ENCODE measurements around the gene ATP8A2. TPM values are rescaled to one million over a fixed set of nuclear protein-coding genes. Genes with fewer than 3 reads are reported as not detected.

ATP8A2 gene
- total RNA-seq, 1 experiment from 2014 or later: not detected

DNA sequence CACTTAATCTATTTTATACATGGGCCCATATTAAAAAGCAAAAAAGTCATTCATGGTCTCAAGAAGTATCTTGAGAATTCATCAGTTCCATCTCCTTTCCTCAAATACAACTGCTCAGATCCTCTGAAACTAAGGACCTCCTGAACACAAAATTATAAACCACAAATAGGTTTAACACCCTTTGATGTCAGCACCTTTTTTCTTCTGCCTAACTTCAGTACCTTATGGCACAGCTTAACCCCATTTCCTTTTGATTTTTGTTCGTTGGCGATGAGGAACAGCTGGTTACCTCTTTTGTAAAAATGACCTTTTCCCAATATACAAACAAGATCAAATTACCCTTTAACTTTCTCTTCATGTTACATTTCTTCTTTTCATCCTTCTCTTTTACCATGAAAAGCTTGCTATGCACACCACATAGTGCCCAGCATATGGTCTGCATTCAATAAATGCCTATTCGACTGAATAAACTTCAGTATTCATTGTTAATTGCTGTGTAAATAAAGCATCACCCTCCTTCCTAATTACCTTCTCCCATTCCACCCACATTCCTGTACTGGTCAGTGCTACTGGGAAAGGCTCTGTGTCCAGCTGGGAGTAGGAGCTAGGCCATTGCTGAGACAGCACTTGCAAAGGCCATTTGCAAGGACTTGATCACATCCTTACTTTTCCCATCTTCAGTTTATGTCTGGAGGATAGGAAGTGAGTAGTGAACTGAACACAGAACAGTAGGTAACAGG lies 362.1 kb downstream of the ATP8A2 start:
- intact Hi-C loops (cut with micrococcal nuclease; ENCODE audit: unreplicated experiment): no loop called here
- TF ChIP-seq, protein P1, sequence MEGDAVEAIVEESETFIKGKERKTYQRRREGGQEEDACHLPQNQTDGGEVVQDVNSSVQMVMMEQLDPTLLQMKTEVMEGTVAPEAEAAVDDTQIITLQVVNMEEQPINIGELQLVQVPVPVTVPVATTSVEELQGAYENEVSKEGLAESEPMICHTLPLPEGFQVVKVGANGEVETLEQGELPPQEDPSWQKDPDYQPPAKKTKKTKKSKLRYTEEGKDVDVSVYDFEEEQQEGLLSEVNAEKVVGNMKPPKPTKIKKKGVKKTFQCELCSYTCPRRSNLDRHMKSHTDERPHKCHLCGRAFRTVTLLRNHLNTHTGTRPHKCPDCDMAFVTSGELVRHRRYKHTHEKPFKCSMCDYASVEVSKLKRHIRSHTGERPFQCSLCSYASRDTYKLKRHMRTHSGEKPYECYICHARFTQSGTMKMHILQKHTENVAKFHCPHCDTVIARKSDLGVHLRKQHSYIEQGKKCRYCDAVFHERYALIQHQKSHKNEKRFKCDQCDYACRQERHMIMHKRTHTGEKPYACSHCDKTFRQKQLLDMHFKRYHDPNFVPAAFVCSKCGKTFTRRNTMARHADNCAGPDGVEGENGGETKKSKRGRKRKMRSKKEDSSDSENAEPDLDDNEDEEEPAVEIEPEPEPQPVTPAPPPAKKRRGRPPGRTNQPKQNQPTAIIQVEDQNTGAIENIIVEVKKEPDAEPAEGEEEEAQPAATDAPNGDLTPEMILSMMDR (conservative IDR thresholded peaks at IDR 0.05): no peak
- TF ChIP-seq EZH2 (IDR thresholded peaks at IDR 0.05; ENCODE audit: low read depth): no peak
- ChIA-PET POLR2A (ENCODE audit: unreplicated experiment) (no interaction called here), CTCF (no interaction called here)
- no peak overlapping the region for H3K4me2 ChIP-seq
- peaks cover 23% of the 10 kb centered on the region for H3K27me3 ChIP-seq (ENCODE audit: insufficient read depth, low read depth)
- no peaks in the 10 kb centered on the region for H3K9me2 ChIP-seq (ENCODE audit: insufficient read depth)
- no peaks in the 10 kb centered on the region for H4K20me1 ChIP-seq (ENCODE audit: insufficient read depth)
- H3K79me2 ChIP-seq (ENCODE audit: low read depth): no peaks in the 10 kb centered on the region
- H3K4me1 ChIP-seq (replicated peaks; ENCODE audit: insufficient read depth): no peaks in the 10 kb centered on the region
- no peaks in the 10 kb centered on the region for H3F3A ChIP-seq (ENCODE audit: insufficient read depth, low read depth)
- no peaks in the 10 kb centered on the region for H3K9me3 ChIP-seq (ENCODE audit: insufficient read depth, low read depth)
- no peak overlapping the region for H3K27ac ChIP-seq
- no peak for DNase-seq
- no peaks in the 10 kb centered on the region for H3K36me3 ChIP-seq (ENCODE audit: low read depth)
- BruUV-seq (replicated peaks): no TSS peak
- H3K4me3 ChIP-seq: no peak overlapping the region
- no peak overlapping the region for H2AFZ ChIP-seq

GRCh38 chr13:25738342-25739196 lies 366.8 kb downstream of the ATP8A2 start:
- Histone ChIP-seq H3K4me1 (replicated peaks; ENCODE audit: insufficient read depth) (no peaks in the 10 kb centered on the region), H3K36me3 (ENCODE audit: low read depth) (no peaks in the 10 kb centered on the region), H4K20me1 (ENCODE audit: insufficient read depth) (no peaks in the 10 kb centered on the region), H2AFZ (no peak overlapping the region), H3K9me3 (ENCODE audit: insufficient read depth, low read depth) (no peaks in the 10 kb centered on the region), H3K27ac (no peak overlapping the region), H3K9me2 (ENCODE audit: insufficient read depth) (no peaks in the 10 kb centered on the region), H3K4me3 (no peak overlapping the region), H3F3A (ENCODE audit: insufficient read depth, low read depth) (no peaks in the 10 kb centered on the region), H3K27me3 (ENCODE audit: insufficient read depth, low read depth) (peaks cover 11% of the 10 kb centered on the region; the same call in 1 of the 2 replicates), H3K4me2 (no peak overlapping the region), H3K79me2 (ENCODE audit: low read depth) (no peaks in the 10 kb centered on the region)
- DNase-seq: no peak
- TF ChIP-seq, protein P1 (conservative IDR thresholded peaks at IDR 0.05): no peak
- TF ChIP-seq EZH2 (IDR thresholded peaks at IDR 0.05; ENCODE audit: low read depth): no peak
- ChIA-PET CTCF (no interaction called here), POLR2A (ENCODE audit: unreplicated experiment) (no interaction called here)
- BruUV-seq (replicated peaks): no TSS peak
- intact Hi-C loops (cut with micrococcal nuclease; ENCODE audit: unreplicated experiment): no loop called here

DNA sequence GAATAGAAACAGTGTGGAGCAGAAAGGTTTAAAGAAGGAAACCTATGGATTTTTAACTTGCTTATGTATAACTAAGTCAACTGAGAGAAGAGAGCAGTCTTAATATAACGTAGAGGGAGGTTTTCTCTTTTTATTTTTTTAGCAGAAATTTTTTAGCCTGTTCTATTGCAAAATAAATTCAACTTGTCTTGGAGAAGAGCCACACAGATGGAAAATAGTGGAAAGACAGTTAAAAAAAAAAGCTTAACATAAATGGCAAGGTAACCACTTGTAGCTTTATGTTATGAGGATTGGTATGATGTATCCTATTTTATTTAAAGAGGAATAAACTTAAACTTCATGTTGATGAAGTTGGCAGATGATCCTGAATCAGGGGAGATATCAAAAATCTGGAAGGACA lies 367.6 kb downstream of the ATP8A2 start:
- CTCF ChIA-PET: no interaction called here
- Histone ChIP-seq H3K9me3 (ENCODE audit: insufficient read depth, low read depth) (no peaks in the 10 kb centered on the region), H3K9me2 (ENCODE audit: insufficient read depth) (no peaks in the 10 kb centered on the region), H3K27me3 (ENCODE audit: insufficient read depth, low read depth) (peaks cover 19% of the 10 kb centered on the region; the same call in 1 of the 2 replicates), H3F3A (ENCODE audit: insufficient read depth, low read depth) (no peaks in the 10 kb centered on the region), H3K4me2 (no peak overlapping the region), H3K36me3 (ENCODE audit: low read depth) (no peaks in the 10 kb centered on the region), H3K79me2 (ENCODE audit: low read depth) (no peaks in the 10 kb centered on the region), H3K4me3 (no peak overlapping the region), H4K20me1 (ENCODE audit: insufficient read depth) (no peaks in the 10 kb centered on the region), H3K27ac (no peak overlapping the region), H3K4me1 (replicated peaks; ENCODE audit: insufficient read depth) (no peaks in the 10 kb centered on the region), H2AFZ (no peak overlapping the region)
- TF ChIP-seq EZH2 (IDR thresholded peaks at IDR 0.05; ENCODE audit: low read depth): no peak
- TF ChIP-seq, protein P1 (conservative IDR thresholded peaks at IDR 0.05): no peak
- no TSS peak for BruUV-seq (replicated peaks)
- no peak for DNase-seq
- POLR2A ChIA-PET (ENCODE audit: unreplicated experiment): no interaction called here
- intact Hi-C loops (cut with micrococcal nuclease; ENCODE audit: unreplicated experiment): no loop called here
